H9 (cell line): Measurements from ENCODE around the gene MAST4. TPM values are rescaled to one million over a fixed set of nuclear protein-coding genes. Genes with fewer than 3 reads are reported as not detected.

Source experiments
- DNase-seq: peaks from one replicate; pipeline ENCODE4 v3.0.0-alpha.2; 2017
- H2AFZ ChIP-seq: one replicate; pipeline ENCODE4 v1.6.1; 2013; ENCODE audit warnings: mild to moderate bottlenecking, low read length, control low read depth, moderate library complexity
- H2AK5ac ChIP-seq: 2 replicates; pipeline ENCODE4 v1.6.1; 2013; ENCODE audit warnings: low read length, control low read depth, mixed read lengths; ENCODE audit not compliant: insufficient read length
- H2BK120ac ChIP-seq: one replicate; pipeline ENCODE4 v1.6.1; 2013; ENCODE audit warnings: low read depth, mild to moderate bottlenecking, low read length, control low read depth, inconsistent platforms; ENCODE audit not compliant: poor library complexity, severe bottlenecking
- H2BK12ac ChIP-seq: 2 replicates; pipeline ENCODE4 v1.6.1; 2013; ENCODE audit warnings: low read length, control low read depth, mixed read lengths, low read depth; ENCODE audit not compliant: insufficient read length
- H2BK15ac ChIP-seq: 2 replicates; pipeline ENCODE4 v1.6.1; 2013; ENCODE audit warnings: low read depth, low read length, control low read depth
- H2BK20ac ChIP-seq: one replicate; pipeline ENCODE4 v1.6.1; 2013; ENCODE audit warnings: low read depth, mild to moderate bottlenecking, low read length, control low read depth, inconsistent platforms; ENCODE audit not compliant: poor library complexity, severe bottlenecking
- H2BK5ac ChIP-seq: 2 replicates; pipeline ENCODE4 v1.6.1; 2013; ENCODE audit warnings: low read length, control low read depth, mixed read lengths; ENCODE audit not compliant: insufficient read length
- H3K14ac ChIP-seq: 2 replicates; pipeline ENCODE4 v1.6.1; 2013; ENCODE audit warnings: low read length, control low read depth; ENCODE audit not compliant: insufficient read depth
- H3K18ac ChIP-seq: 2 replicates; pipeline ENCODE4 v1.6.1; 2013; ENCODE audit warnings: low read depth, mild to moderate bottlenecking, mixed read lengths, low read length, control low read depth; ENCODE audit not compliant: insufficient read length
- H3K23ac ChIP-seq: 2 replicates; pipeline ENCODE4 v1.6.1; 2013; ENCODE audit warnings: low read length, control low read depth, mixed read lengths, low read depth; ENCODE audit not compliant: insufficient read length
- H3K23me2 ChIP-seq: 2 replicates; pipeline ENCODE4 v1.6.1; 2013; ENCODE audit warnings: low read depth, mild to moderate bottlenecking, mixed read lengths, low read length, control low read depth; ENCODE audit not compliant: insufficient read length, poor library complexity, severe bottlenecking
- H3K27ac ChIP-seq: 2 replicates; pipeline ENCODE4 v1.5.1; 2013; ENCODE audit warnings: low read length, control low read depth, mixed read lengths, low read depth; ENCODE audit not compliant: insufficient read length
- H3K27me3 ChIP-seq: 2 replicates; pipeline ENCODE4 v1.6.1; 2013; ENCODE audit warnings: low read length, control low read depth, inconsistent platforms; ENCODE audit not compliant: insufficient read depth
- H3K4ac ChIP-seq: 2 replicates; pipeline ENCODE4 v1.6.1; 2013; ENCODE audit warnings: low read depth, mild to moderate bottlenecking, control low read depth, inconsistent platforms, low read length, moderate library complexity
- H3K4me1 ChIP-seq: 2 replicates; pipeline ENCODE4 v1.6.1; 2013; ENCODE audit warnings: low read length, control low read depth, inconsistent platforms; ENCODE audit not compliant: insufficient read depth
- H3K4me2 ChIP-seq: 2 replicates; pipeline ENCODE4 v1.6.1; 2013; ENCODE audit warnings: low read length, control low read depth, mixed read lengths; ENCODE audit not compliant: insufficient read length, insufficient read depth
- H3K56ac ChIP-seq: 2 replicates; pipeline ENCODE4 v1.6.1; 2013; ENCODE audit warnings: low read depth, mild to moderate bottlenecking, mixed read lengths, low read length, control low read depth; ENCODE audit not compliant: insufficient read length
- H3K79me1 ChIP-seq: 2 replicates; pipeline ENCODE4 v1.6.1; 2013; ENCODE audit warnings: low read depth, mild to moderate bottlenecking, moderate library complexity, low read length, control low read depth, inconsistent platforms; ENCODE audit not compliant: insufficient read depth, poor library complexity, severe bottlenecking
- H3K79me2 ChIP-seq: 2 replicates; pipeline ENCODE4 v1.6.1; 2013; ENCODE audit warnings: low read length, control low read depth, inconsistent platforms; ENCODE audit not compliant: insufficient read depth
- H3K9ac ChIP-seq: 2 replicates; pipeline ENCODE4 v1.6.1; 2013; ENCODE audit warnings: low read length, control low read depth, mixed read lengths; ENCODE audit not compliant: insufficient read length; ENCODE audit errors: extremely low read depth
- H3K9me3 ChIP-seq: one replicate; pipeline ENCODE4 v1.6.1; 2013; ENCODE audit warnings: low read depth, low read length, inconsistent platforms; ENCODE audit not compliant: control insufficient read depth
- H3T11ph ChIP-seq: one replicate; pipeline ENCODE4 v1.6.1; 2013; ENCODE audit warnings: mild to moderate bottlenecking, low read length, control low read depth, inconsistent platforms
- H4K20me1 ChIP-seq: one replicate; pipeline ENCODE4 v1.6.1; 2013; ENCODE audit not compliant: control insufficient read depth, insufficient read length, insufficient read depth
- H4K5ac ChIP-seq: 2 replicates; pipeline ENCODE4 v1.6.1; 2013; ENCODE audit warnings: low read depth, mild to moderate bottlenecking, mixed read lengths, low read length, control low read depth; ENCODE audit not compliant: insufficient read length
- H4K8ac ChIP-seq: replicated peaks from 2 replicates; pipeline ENCODE4 v1.6.1; 2013; ENCODE audit warnings: low read length, control low read depth, mixed read lengths, low read depth; ENCODE audit not compliant: insufficient read length
- H4K91ac ChIP-seq: 2 replicates; pipeline ENCODE4 v1.6.1; 2013; ENCODE audit warnings: low read depth, mild to moderate bottlenecking, moderate library complexity, mixed read lengths, low read length, control low read depth; ENCODE audit not compliant: insufficient read length
- H3K27ac Mint-ChIP-seq, 3 experiments: 2 replicates in 2 of 3; 3 replicates in 1 of 3; pipeline ENCODE4 v1.8.0; 2020 to 2021; ENCODE audit warnings: mixed read lengths in 3 of 3, mild to moderate bottlenecking in 1 of 3, moderate library complexity in 1 of 3
- H3K27me3 Mint-ChIP-seq: 2 replicates; pipeline ENCODE4 v1.8.0; 2021; ENCODE audit warnings: low read depth, mild to moderate bottlenecking, moderate library complexity, mixed read lengths
- H3K36me3 Mint-ChIP-seq, 3 experiments: 2 replicates in 2 of 3; 3 replicates in 1 of 3; pipeline ENCODE4 v1.8.0; 2020 to 2021; ENCODE audit warnings: low read depth in 3 of 3, mixed read lengths in 3 of 3; ENCODE audit not compliant: insufficient read depth in 1 of 3
- H3K4me1 Mint-ChIP-seq, 2 experiments: 2 replicates each; pipeline ENCODE4 v1.8.0; 2020; ENCODE audit warnings: mixed read lengths in 2 of 2
- H3K4me3 Mint-ChIP-seq, 2 experiments: 2 replicates in 1 of 2; 3 replicates in 1 of 2; pipeline ENCODE4 v1.8.0; 2020 to 2021; ENCODE audit warnings: mild to moderate bottlenecking in 2 of 2, mixed read lengths in 2 of 2, moderate library complexity in 1 of 2
- H3K9me3 Mint-ChIP-seq, 2 experiments: 2 replicates in 1 of 2; 3 replicates in 1 of 2; pipeline ENCODE4 v1.8.0; 2020; ENCODE audit warnings: mild to moderate bottlenecking in 2 of 2, mixed read lengths in 2 of 2, moderate library complexity in 1 of 2
- CTCF ChIP-seq: fragments of 200-600 bp; sonication (generic); conservative IDR thresholded peaks from 3 replicates; pipeline ENCODE4 v1.8.0; 2021; ENCODE audit warnings: antibody characterized with exemption, mild to moderate bottlenecking
- WGBS: extraction: QIAGEN DNeasy Blood & Tissue Kit; methylation state at CpG from one replicate; pipeline ENCODE4 v1.1.7; 2013; ENCODE audit warnings: missing lambda C conversion rate, low lambda C conversion rate, mixed read lengths; ENCODE audit not compliant: insufficient read length; ENCODE audit errors: extremely low coverage; 5-methylcytosine and 5-hydroxymethylcytosine counted together
- total RNA-seq: library from RNA; stranded (reverse); gene quantifications from 2 replicates; pipeline ENCODE4 v1.2.1, GENCODE V29; 2021

MAST4 gene
- total RNA-seq, 1 experiment from 2014 or later: 3.7 TPM

- H4K8ac ChIP-seq: no peak overlapping the region
- H3K79me1 ChIP-seq: no peaks in the 10 kb centered on the region
- WGBS: no CpG with 5 or more reads among the region's 4 CpGs
- no peak overlapping the region for H2BK20ac ChIP-seq
- H2BK12ac ChIP-seq: no peak overlapping the region
- H3K9ac ChIP-seq: no peak overlapping the region
- no peaks in the 10 kb centered on the region for H4K20me1 ChIP-seq
- no peak overlapping the region for H3K56ac ChIP-seq
- no peak overlapping the region for H3K4me2 ChIP-seq
- H3K4ac ChIP-seq: no peak overlapping the region
- no peaks in the 10 kb centered on the region for H3K27me3 Mint-ChIP-seq
- H3K27ac Mint-ChIP-seq: no peak overlapping the region
- H3T11ph ChIP-seq: no peak overlapping the region
- H2BK120ac ChIP-seq: no peak overlapping the region
- H2BK5ac ChIP-seq: no peak overlapping the region
- no peak overlapping the region for H2BK15ac ChIP-seq
- H3K27ac ChIP-seq: no peak overlapping the region
- TF ChIP-seq CTCF: no peak
- no peaks in the 10 kb centered on the region for H3K79me2 ChIP-seq
- no peaks in the 10 kb centered on the region; the same call in 1 of the 2 replicates for H3K27me3 ChIP-seq
- no peak overlapping the region for H2AK5ac ChIP-seq
- no peaks in the 10 kb centered on the region for H3K9me3 Mint-ChIP-seq
- no peak overlapping the region for H3K23ac ChIP-seq
- no peaks in the 10 kb centered on the region for H3K4me1 ChIP-seq
- DNase-seq: no peak
- peaks cover 5 to 11% of the 10 kb centered on the region in 2 experiments; a peak in 3 of 4 replicates for H3K4me1 Mint-ChIP-seq
- no peaks in the 10 kb centered on the region for H3K9me3 ChIP-seq
- H4K91ac ChIP-seq: no peak overlapping the region
- no peak overlapping the region for H4K5ac ChIP-seq
- no peaks in the 10 kb centered on the region for H3K23me2 ChIP-seq
- H3K14ac ChIP-seq: no peak overlapping the region
- no peaks in the 10 kb centered on the region for H3K36me3 Mint-ChIP-seq
- no peak overlapping the region for H3K4me3 Mint-ChIP-seq
- no peak overlapping the region for H3K18ac ChIP-seq
- H2AFZ ChIP-seq: no peak overlapping the region
These were observed 432.2 kb downstream of the MAST4 start for GRCh38 chr5:67028371-67028770.
